GM18498 (cell line): ENCODE measurements around the gene EBF4.
"Not testable (repeated sequence)": the region's sequence is repeated elsewhere in the genome, so short reads cannot be mapped to it uniquely, and the experiment has no call there.

Source experiments
- ATAC-seq: cut with Tn5 transposase; IDR thresholded peaks from one replicate; pipeline ENCODE4 v1.9.1; 2021; ENCODE audit warnings: mild to moderate bottlenecking, moderate library complexity; ENCODE audit not compliant: unreplicated experiment

The EBF4 gene

GRCh38 chr20:2807929-2808328 is 115.3 kb downstream of the EBF4 start:
- ATAC-seq, result not testable (repeated sequence)

DNA sequence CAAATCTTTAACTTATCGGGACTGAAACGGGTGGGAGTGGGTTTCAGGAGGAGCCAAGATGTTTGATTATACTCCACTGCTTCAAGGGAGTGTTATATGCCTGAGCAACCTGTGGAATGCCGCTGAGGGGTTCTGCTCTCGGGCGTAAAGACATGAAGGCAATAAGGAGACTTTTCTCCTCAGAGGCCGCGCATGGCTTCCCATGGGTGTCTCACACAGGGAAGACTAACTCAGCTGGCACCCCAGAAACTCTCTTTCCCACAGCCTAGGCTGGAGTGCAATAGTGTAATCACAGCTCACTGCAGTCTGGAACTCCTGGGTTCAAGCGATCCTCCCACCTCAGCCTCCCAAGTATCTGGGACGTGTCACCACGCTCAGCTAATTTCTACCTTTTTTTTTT is 117.1 kb downstream of the EBF4 start:
- no peak for ATAC-seq
